Colonic mucosa (tissue), 4 donors: ENCODE data around the gene GPX4. TPM values are rescaled to one million over a fixed set of nuclear protein-coding genes. Genes with fewer than 3 reads are reported as not detected.

Source experiments
- DNase-seq: peaks from one replicate; pipeline ENCODE4 v3.0.0-alpha.2; 2020
- H3K27ac ChIP-seq: fragments of 200-600 bp; one replicate; pipeline ENCODE4 v1.8.0; 2021
- H3K27me3 ChIP-seq: fragments of 200-600 bp; one replicate; pipeline ENCODE4 v1.8.0; 2021
- H3K36me3 ChIP-seq: fragments of 200-600 bp; one replicate; pipeline ENCODE4 v1.8.0; 2021
- H3K4me1 ChIP-seq: fragments of 200-600 bp; one replicate; pipeline ENCODE4 v1.8.0; 2021; ENCODE audit warnings: mild to moderate bottlenecking
- H3K4me3 ChIP-seq: fragments of 200-600 bp; one replicate; pipeline ENCODE4 v1.8.0; 2021
- H3K9ac ChIP-seq, 2 donors: one replicate each; pipeline ENCODE4 v1.7.0; 2013; ENCODE audit warnings: control low read depth in 2 of 2, low read depth in 2 of 2, low read length in 2 of 2
- H3K9me3 ChIP-seq: fragments of 200-600 bp; one replicate; pipeline ENCODE4 v1.8.0; 2021
- intact Hi-C: fragments of 100-400 bp; cut with DNase I; formaldehyde crosslinking; loops from one replicate; pipeline ENCODE4 v1.14.1; 2022
- total RNA-seq, 2 donors: library from RNA; stranded (reverse); fragmentation: NEBNext Ultra II Directional in 1 of 2; extraction: Animal tissue kit (Norgen Biotek cat#: 25700) in 1 of 2; gene quantifications; one replicate each; pipeline ENCODE4 v1.2.1, GENCODE V29; 2021
- TF ChIP-seq, protein P1 (sequence below): fragments of 200-600 bp; IDR thresholded peaks from one replicate; pipeline ENCODE4 v1.8.0; 2022; ENCODE audit warnings: antibody characterized with exemption, mild to moderate bottlenecking
- donor health status: healthy.
- donor health status: DM: no; HTN: no; CAD: no.
- donor health status: DM: no; HTN: no; CAD: no.

The GPX4 gene
- total RNA-seq, 2 donors from 2014 or later, result 187 to 189 TPM

DNA sequence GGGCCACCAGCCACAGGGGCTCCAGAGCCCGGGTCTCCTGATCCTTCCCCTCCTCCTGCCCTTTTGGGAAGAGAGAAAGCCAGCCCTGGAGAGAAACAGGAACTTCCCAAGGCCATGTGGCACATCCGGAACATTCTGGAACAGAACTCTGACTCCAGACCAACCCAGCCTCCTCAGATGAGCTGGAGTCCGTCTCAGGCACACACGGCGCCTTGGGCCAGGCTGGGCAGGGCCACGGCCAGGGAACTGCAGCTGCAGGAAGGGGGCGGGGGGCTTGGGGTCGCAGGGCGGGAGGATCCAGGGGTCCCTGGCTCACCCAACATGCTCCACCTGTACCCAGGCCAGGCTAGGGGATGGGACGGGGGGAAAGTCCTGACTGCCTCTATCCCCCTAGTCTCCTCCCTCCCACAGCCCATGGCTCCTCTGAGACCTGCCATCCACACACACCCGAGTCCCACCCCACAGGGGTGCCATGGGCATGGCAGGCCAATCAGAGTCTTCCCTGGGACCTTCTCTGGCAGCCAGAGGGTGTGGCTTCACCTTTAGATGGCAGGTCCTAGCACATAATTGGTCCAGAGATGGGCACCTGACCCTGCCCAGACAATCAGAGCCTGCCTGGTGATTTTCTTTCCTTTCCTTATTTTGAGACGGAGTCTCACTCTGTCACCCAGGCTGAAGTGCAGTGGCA, 47.4 kb downstream of the GPX4 start:
- Histone ChIP-seq H3K9me3 (no peaks in the 10 kb centered on the region), H3K4me1 (peaks cover 14% of the 10 kb centered on the region), H3K27ac (no peak overlapping the region), H3K4me3 (no peak overlapping the region), H3K36me3 (peaks cover 3% of the 10 kb centered on the region), H3K9ac (no peak overlapping the region), H3K27me3 (no peaks in the 10 kb centered on the region)
- DNase-seq, result no peak
- TF ChIP-seq, protein P1, sequence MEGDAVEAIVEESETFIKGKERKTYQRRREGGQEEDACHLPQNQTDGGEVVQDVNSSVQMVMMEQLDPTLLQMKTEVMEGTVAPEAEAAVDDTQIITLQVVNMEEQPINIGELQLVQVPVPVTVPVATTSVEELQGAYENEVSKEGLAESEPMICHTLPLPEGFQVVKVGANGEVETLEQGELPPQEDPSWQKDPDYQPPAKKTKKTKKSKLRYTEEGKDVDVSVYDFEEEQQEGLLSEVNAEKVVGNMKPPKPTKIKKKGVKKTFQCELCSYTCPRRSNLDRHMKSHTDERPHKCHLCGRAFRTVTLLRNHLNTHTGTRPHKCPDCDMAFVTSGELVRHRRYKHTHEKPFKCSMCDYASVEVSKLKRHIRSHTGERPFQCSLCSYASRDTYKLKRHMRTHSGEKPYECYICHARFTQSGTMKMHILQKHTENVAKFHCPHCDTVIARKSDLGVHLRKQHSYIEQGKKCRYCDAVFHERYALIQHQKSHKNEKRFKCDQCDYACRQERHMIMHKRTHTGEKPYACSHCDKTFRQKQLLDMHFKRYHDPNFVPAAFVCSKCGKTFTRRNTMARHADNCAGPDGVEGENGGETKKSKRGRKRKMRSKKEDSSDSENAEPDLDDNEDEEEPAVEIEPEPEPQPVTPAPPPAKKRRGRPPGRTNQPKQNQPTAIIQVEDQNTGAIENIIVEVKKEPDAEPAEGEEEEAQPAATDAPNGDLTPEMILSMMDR, result no peak
- intact Hi-C loops, result no loop called here

DNA sequence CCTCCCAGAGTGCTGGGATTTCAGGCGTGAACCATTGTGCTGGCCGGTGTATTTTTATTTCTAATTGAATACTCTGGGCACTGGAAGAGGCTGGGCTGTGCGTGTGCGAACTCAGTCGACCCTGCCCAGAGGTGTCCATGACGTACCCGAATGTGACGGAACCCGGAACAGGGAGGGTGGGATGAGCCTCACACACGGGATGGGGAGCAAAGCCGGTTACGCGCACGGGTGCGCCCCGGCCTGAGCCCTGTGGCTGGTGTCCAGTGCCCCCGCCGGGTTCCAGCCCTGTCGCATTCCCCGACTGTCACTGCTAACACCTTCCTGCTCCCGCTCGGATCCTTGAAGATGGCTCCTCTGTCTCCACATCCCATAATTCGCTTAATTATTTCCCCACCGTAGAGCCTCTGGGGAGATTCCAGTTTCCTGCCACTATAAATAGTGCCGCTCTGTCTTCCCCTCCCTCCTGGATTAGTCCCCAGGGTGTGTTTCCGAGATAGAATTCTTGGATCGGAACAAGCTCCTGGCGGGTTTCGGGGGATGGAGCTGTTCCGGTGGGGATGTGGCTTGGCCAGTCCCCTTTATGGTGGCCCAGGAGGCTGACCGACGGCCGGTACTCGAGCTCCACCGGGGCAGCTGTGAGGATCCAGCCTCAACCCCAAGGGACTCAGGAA, 48.3 kb downstream of the GPX4 start:
- intact Hi-C loops, result no loop called here
- DNase-seq, result no peak
- H3K9ac ChIP-seq, result no peak overlapping the region
- peaks cover 14% of the 10 kb centered on the region for H3K4me1 ChIP-seq
- H3K27me3 ChIP-seq, result no peaks in the 10 kb centered on the region
- TF ChIP-seq, protein P1, result no peak
- no peak overlapping the region for H3K4me3 ChIP-seq
- H3K36me3 ChIP-seq, result no peaks in the 10 kb centered on the region
- H3K9me3 ChIP-seq, result no peaks in the 10 kb centered on the region
- H3K27ac ChIP-seq, result no peak overlapping the region

DNA sequence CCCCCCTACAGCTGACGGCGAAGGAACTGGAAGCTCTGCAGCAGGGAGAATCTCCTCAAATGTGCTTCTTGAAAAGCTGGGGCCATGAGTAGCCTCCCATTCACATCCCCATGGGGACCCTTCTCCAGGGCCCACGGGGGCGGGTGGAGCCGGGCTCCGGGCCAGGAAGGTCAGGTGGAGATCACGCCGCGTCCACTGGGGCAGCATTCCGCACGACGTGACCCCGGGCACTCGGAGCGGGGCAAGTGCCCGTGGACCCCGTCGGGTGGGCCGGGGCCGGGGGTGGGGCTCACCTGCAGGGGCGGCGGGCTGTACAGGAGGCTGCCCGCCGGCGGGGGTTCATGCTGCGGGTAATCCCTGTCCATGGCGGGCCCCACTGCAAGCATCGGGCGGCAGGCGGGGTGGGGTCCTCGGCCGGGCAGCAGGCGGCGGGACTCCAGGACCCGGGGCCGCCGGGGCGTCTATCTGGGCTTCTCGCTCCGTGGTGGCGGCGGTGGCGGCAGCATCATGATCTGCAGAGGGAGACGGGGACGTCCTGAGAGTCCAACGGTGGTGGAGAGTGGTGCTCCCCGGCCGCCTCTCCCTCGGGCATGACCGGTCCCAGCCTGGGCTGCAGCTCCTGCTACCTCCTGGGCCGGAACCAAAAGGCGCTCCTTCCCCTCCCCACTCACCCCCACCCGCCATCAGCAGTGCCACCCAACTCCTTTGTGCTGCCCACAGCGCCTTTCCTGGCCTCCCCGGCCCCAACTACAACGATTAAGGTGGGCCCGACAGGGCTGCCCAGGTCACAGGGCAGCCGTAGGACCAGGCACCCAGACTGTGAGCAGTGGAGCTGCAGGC, 50.3 kb downstream of the GPX4 start:
- Histone ChIP-seq H3K36me3 (no peaks in the 10 kb centered on the region), H3K27ac (peak overlapping the region; percentile 91), H3K4me3 (no peak overlapping the region), H3K9ac (peak overlapping the region; percentile 78 to 79), H3K27me3 (no peaks in the 10 kb centered on the region), H3K4me1 (peaks cover 14% of the 10 kb centered on the region), H3K9me3 (no peaks in the 10 kb centered on the region)
- TF ChIP-seq, protein P1, result no peak
- DNase-seq, result no peak
- intact Hi-C loops, result no loop called here

DNA sequence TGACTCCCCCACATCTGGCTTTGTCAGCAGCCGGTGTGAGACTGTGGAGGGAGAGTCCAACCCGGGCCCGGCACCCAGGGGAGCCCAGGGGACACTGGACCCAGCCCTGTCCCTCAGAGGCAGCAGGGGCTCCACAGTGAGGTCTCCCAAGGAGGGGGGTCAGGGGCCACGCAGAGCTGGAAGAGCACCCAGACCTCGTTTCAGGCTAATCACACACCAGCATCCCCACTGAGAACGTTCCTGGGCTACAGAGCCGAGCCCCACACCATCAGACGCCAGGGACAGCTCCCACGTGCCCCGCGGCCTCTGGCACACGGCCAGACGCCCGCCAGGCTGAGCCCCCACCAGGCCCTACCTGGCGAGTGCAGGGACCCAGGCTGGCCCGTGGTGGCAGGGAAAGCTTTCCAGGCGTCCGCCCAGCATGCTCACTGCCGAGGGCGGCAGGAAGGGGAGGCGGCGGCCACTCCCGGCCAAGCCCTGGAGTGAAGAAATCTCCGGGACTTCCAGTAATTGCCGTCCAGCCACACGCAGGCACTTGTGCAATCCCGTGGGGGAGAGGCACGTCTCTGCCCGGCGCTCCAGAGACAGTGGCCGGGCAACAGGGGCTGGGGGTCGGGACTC, 51.0 kb downstream of the GPX4 start:
- intact Hi-C loops, result no loop called here
- Histone ChIP-seq H3K27ac (peak overlapping the region; percentile 91), H3K36me3 (no peaks in the 10 kb centered on the region), H3K9ac (peak overlapping the region; percentile 78 to 79), H3K9me3 (no peaks in the 10 kb centered on the region), H3K27me3 (no peaks in the 10 kb centered on the region), H3K4me3 (peak overlapping the region; percentile 23), H3K4me1 (peaks cover 14% of the 10 kb centered on the region)
- TF ChIP-seq, protein P1, result no peak
- peak; percentile 82 for DNase-seq
